ENCODE results near the gene UBE2O. TPM values are rescaled to one million over a fixed set of nuclear protein-coding genes. Genes with fewer than 3 reads are reported as not detected.

Gene UBE2O
- total RNA-seq, 1 donor from 2014 or later = 35.7 TPM

DNA sequence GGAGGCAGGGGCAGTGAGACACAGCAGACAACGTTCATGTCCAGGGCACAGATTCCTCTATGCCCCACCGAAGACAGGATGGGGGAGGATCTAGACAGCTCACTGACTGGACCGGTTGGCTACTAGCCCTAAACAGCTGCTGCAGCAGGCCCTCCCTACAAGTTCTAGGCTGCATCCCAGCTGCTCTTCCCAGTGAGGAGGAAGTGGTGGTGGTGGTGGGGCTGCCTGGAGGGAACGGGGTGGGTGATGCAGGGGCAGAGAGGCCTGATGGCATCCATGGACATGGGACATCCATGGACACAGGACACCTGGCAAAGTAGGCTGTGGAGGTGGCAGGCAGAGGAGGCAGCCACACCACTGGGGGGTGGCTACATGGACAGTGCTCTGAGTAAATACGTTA, 50.2 kb downstream of the UBE2O start:
- H3K4me3 ChIP-seq = no peak overlapping the region
- TF ChIP-seq, protein P1, sequence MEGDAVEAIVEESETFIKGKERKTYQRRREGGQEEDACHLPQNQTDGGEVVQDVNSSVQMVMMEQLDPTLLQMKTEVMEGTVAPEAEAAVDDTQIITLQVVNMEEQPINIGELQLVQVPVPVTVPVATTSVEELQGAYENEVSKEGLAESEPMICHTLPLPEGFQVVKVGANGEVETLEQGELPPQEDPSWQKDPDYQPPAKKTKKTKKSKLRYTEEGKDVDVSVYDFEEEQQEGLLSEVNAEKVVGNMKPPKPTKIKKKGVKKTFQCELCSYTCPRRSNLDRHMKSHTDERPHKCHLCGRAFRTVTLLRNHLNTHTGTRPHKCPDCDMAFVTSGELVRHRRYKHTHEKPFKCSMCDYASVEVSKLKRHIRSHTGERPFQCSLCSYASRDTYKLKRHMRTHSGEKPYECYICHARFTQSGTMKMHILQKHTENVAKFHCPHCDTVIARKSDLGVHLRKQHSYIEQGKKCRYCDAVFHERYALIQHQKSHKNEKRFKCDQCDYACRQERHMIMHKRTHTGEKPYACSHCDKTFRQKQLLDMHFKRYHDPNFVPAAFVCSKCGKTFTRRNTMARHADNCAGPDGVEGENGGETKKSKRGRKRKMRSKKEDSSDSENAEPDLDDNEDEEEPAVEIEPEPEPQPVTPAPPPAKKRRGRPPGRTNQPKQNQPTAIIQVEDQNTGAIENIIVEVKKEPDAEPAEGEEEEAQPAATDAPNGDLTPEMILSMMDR (IDR thresholded peaks at IDR 0.05; ENCODE audit: borderline replicate concordance) = no peak
- H3K27me3 ChIP-seq (ENCODE audit: low read depth) = no peaks in the 10 kb centered on the region
- H3K27ac ChIP-seq (replicated peaks) = peak overlapping the region; percentile 5
- H3K9me3 ChIP-seq (replicated peaks) = no peaks in the 10 kb centered on the region
- no peak for DNase-seq
- intact Hi-C loops (cut with micrococcal nuclease) = loop anchor here (10.0 kb wide), 1 partner anchor 52 kb away; the partner anchor contains the start of gene UBE2O
- H3K36me3 ChIP-seq = peaks cover 69% of the 10 kb centered on the region
- H3K4me1 ChIP-seq = peaks cover 65% of the 10 kb centered on the region

DNA sequence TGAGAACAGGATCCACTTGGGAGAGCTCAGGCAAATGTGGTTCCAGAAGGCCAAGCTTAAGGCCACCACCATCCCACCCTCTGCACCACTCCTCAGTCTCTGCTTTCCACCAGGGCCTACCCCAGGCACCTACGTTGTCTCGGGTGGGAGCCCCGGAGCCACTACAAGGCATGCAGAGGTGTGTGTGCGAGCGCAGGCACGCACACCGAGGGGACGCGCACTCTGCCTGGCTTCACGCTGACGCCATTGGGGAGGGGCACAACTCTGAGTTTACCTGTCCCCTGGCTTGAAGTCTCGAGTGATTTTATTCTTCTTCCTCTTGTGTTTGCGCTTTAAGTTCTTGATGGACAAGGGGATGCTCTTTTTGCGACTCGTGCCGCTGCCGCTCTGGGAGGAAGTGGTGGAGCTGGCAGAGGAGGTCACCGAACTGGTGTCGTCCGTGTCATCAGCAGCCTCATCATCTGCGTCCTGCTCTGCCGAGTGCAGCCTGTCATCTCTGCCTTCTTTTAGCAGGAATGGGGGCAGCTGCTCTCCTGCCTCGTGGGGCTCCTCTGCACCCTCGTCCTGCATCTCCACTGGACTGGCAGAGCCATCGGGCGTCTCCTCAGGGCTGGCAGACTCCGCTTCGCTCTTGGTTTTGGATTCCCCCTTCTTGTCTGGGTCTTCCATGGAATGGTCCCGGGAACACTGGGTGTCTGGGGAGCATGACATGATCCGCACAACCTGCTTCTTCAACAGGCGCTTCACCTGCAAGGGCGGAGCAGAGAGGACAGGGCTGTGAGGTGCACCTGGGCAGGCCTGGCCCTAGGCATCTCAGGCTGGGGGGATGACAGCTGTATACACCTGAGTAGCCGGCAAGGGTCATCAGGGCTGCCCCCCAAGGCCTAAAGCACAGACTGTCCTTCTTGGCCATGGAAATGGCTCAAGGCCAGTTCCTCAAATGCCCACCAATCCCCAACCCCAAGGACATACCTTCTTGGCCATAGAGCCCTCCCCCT, 53.5 kb downstream of the UBE2O start:
- no peaks in the 10 kb centered on the region for H3K9me3 ChIP-seq (replicated peaks)
- intact Hi-C loops (cut with micrococcal nuclease) = loop anchor here (5.0 to 10.0 kb wide), 2 partner anchors 55 to 97 kb away; partner anchors contain the start of gene UBE2O
- DNase-seq = no peak
- no peak overlapping the region for H3K4me3 ChIP-seq
- peaks cover 38% of the 10 kb centered on the region for H3K4me1 ChIP-seq
- H3K27ac ChIP-seq (replicated peaks) = no peak overlapping the region
- TF ChIP-seq, protein P1 (IDR thresholded peaks at IDR 0.05; ENCODE audit: borderline replicate concordance) = no peak
- H3K27me3 ChIP-seq (ENCODE audit: low read depth) = no peaks in the 10 kb centered on the region
- H3K36me3 ChIP-seq = peaks cover 97% of the 10 kb centered on the region

DNA sequence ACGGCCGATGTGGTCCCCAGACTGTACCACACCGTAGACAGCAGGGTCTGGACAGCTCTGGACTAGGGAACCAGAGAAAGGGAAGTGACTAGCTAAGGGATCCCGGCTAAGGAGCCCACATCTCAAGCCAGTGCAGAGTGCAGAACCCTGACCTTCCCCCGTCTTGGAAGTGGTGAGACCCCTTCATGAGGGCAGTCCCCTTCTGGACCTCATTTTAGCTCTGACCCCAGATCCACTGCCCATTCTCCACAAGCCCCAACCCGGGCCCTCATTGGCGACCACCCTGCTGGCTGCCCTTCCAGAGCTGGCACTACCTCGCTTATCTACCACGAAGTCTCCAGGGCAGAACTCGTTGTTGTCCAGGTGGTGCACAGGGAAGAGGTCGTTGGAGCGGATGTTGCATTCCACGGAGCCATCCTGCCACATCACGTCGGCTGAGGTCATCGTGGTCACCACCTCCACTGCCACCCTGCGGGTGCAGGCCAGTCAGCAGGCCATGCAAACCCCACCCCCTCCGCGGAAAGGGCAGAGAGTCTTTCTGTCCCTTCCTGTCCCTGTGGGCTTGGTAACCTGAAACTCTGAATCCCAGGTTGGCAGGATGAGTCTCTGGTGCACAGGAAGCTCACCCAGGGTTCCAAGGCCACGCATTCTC, 54.3 kb downstream of the UBE2O start:
- peaks cover 97% of the 10 kb centered on the region for H3K36me3 ChIP-seq
- intact Hi-C loops (cut with micrococcal nuclease) = loop anchor here (5.0 kb wide), 1 partner anchor 96 kb away; no protein-coding TSS in a partner anchor

DNA sequence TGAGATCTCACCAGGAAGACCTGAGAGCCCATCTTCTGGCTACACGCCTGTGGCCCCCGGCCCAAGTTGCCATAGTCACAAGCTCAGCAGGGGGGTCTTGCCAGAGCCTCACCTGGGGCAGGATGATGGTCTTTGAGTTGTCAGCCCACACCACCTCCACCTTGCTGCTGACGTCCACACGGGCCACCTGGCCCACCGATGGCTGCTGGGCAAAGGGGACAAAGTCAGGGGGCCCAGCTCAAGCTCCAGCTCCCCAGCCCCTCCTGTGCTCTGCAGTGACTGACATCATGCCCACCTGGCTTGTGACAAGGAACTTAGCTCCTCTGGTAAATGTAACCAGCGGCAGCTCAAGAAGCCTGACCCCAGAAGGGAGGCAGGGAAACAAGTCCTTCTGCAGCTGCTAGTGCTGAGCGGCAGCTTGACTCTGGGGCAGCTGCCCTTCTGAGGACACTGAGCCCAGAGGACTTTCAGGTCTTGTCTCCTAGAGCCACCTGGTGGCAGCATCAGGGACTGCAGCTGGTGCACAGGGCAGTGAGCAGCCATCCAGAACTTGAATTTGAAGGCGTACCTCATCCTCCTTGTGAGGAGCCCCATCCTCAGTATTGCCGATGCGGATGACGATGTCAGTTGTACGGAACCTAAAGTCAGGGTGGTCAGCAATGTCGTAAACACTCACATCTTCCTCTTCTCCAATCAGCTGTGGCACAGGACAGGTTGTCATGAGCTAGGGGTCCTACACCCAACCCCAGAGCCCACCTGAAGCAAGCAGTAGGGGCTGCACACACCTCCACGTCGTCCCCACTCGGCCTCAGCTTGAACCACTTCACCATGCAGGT, 55.0 kb downstream of the UBE2O start:
- peak overlapping the region; percentile 54 for H3K27ac ChIP-seq (replicated peaks)
- intact Hi-C loops (cut with micrococcal nuclease) = loop anchor here (5.0 kb wide), 1 partner anchor 96 kb away; no protein-coding TSS in a partner anchor
- peak; percentile 86 for DNase-seq
- no peaks in the 10 kb centered on the region for H3K27me3 ChIP-seq (ENCODE audit: low read depth)
- H3K9me3 ChIP-seq (replicated peaks) = no peaks in the 10 kb centered on the region
- TF ChIP-seq, protein P1 (IDR thresholded peaks at IDR 0.05; ENCODE audit: borderline replicate concordance) = peak; percentile 100
- no peak overlapping the region for H3K4me3 ChIP-seq
- H3K36me3 ChIP-seq = peaks cover 98% of the 10 kb centered on the region
- H3K4me1 ChIP-seq = peaks cover 23% of the 10 kb centered on the region

More for the DNA sequence above, 54.3 kb downstream of the UBE2O start:
- Histone ChIP-seq H3K4me3 (no peak overlapping the region), H3K27ac (replicated peaks) (no peak overlapping the region), H3K9me3 (replicated peaks) (no peaks in the 10 kb centered on the region), H3K4me1 (peaks cover 30% of the 10 kb centered on the region), H3K27me3 (ENCODE audit: low read depth) (no peaks in the 10 kb centered on the region)
- TF ChIP-seq, protein P1 (IDR thresholded peaks at IDR 0.05; ENCODE audit: borderline replicate concordance) = no peak
- no peak for DNase-seq

DNA sequence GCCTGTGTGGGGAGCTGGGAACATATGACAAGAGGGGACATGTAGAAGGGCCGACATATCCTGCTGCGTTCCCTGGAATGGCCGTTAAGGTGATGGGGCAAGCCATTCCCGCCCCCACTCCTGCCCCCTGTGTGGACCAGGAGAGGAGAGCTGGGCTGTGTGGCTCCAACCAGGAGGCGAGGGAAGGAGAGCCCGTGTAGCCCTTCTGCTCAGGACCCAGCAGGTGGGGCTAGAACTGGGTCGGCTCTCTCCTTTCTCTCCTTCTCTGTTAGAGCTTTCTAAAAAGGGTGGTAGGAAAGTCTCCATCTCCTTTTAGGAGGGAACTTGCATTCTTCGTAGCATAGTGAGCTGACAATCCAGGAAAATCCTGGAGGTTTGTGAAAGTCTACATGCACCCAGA, 55.8 kb downstream of the UBE2O start:
- intact Hi-C loops (cut with micrococcal nuclease) = loop anchor here (5.0 kb wide), 1 partner anchor 95 kb away; no protein-coding TSS in a partner anchor
- no peak for DNase-seq
- Histone ChIP-seq H3K27ac (replicated peaks) (no peak overlapping the region), H3K27me3 (ENCODE audit: low read depth) (no peaks in the 10 kb centered on the region), H3K36me3 (peaks cover 96% of the 10 kb centered on the region), H3K9me3 (replicated peaks) (no peaks in the 10 kb centered on the region), H3K4me1 (peaks cover 16% of the 10 kb centered on the region), H3K4me3 (no peak overlapping the region)
- TF ChIP-seq, protein P1 (IDR thresholded peaks at IDR 0.05; ENCODE audit: borderline replicate concordance) = no peak

All from left ventricle myocardium inferior (tissue), 1 donor.